Psoas muscle (tissue), 8 donors: ENCODE data around the gene RETN. TPM values are rescaled to one million over a fixed set of nuclear protein-coding genes. Genes with fewer than 3 reads are reported as not detected.

ENCODE experiments used
- ATAC-seq, 4 donors: fragments of 200-7000 bp; cut with Tn5 transposase; one replicate each; pipeline ENCODE4 v1.9.1; 2020; ENCODE audit warnings: moderate library complexity in 3 of 4, mild to moderate bottlenecking in 2 of 4
- DNase-seq, 2 donors: peaks; one replicate each; pipeline ENCODE4 v3.0.0-alpha.2; 2020
- H3K27ac ChIP-seq: fragments of 200-600 bp; one replicate; pipeline ENCODE4 v1.8.0; 2022
- H3K27me3 ChIP-seq, 3 donors: fragments of 200-600 bp in 1 of 3; one replicate each; pipeline versions ENCODE4 v1.6.1 to v1.8.0; 2013 to 2022; ENCODE audit warnings: low read length in 2 of 3, mild to moderate bottlenecking in 2 of 3, moderate library complexity in 1 of 3; ENCODE audit not compliant: insufficient read depth in 3 of 3
- H3K36me3 ChIP-seq, 2 donors: fragments of 200-600 bp in 1 of 2; one replicate each; pipeline versions ENCODE4 v1.6.1 to v1.8.0; 2013 to 2022; ENCODE audit warnings: low read depth in 1 of 2, mild to moderate bottlenecking in 1 of 2, moderate library complexity in 1 of 2; ENCODE audit not compliant: insufficient read depth in 1 of 2
- H3K4me1 ChIP-seq: fragments of 200-600 bp; one replicate; pipeline ENCODE4 v1.8.0; 2022
- H3K4me3 ChIP-seq: fragments of 200-600 bp; one replicate; pipeline ENCODE4 v1.8.0; 2022; ENCODE audit warnings: mild to moderate bottlenecking
- H3K9me3 ChIP-seq: fragments of 200-600 bp; one replicate; pipeline ENCODE4 v1.8.0; 2022
- WGBS, 3 donors: extraction: QIAGEN DNeasy Blood & Tissue Kit; methylation state at CpG; one replicate each; pipeline versions ENCODE4 v1.1.6 to v1.1.7; 2013; 5-methylcytosine and 5-hydroxymethylcytosine counted together
- intact Hi-C, 2 donors: fragments of 100-400 bp; cut with DNase I; formaldehyde crosslinking; loops; one replicate each; pipeline versions ENCODE4 v1.11.0 to v1.14.2; 2022
- polyA plus RNA-seq, 3 donors: library from polyadenylated mRNA; stranded (reverse); fragments of 200-250 nt; gene quantifications; one replicate each; pipeline ENCODE4 v1.2.3, GENCODE V29; 2013
- total RNA-seq, 4 donors: library from RNA; stranded (reverse); fragmentation: NEBNext Ultra II Directional in 2 of 4; extraction: Animal tissue kit (Norgen Biotek cat#: 25700) in 2 of 4; gene quantifications; one replicate each; pipeline versions ENCODE4 v1.2.1 to v1.2.4, GENCODE V29; 2021 to 2023
- TF ChIP-seq, protein P1 (sequence below): fragments of 200-600 bp; IDR thresholded peaks from one replicate; pipeline ENCODE4 v1.8.0; 2022; ENCODE audit warnings: antibody characterized with exemption
- donor health status: healthy with polysubstance abuse.
- donor health status: DM: no; HTN: no; CAD: no; lungs with moderate emphysema.
- donor health status: Bipolar disorder and iron deficiency.
- donor health status: healthy.
- donor health status: DM: yes; HTN: yes; CAD: no.
- donor health status: DM: no; HTN: no; CAD: no.
- donor health status: DM: no; HTN: no; CAD: no.
- donor health status: DM: yes; HTN: yes; CAD: no.

Gene RETN
- total and polyA plus RNA-seq, 7 donors: 0.46 to 4.7 (median 0.57) TPM; not detected in 2

DNA sequence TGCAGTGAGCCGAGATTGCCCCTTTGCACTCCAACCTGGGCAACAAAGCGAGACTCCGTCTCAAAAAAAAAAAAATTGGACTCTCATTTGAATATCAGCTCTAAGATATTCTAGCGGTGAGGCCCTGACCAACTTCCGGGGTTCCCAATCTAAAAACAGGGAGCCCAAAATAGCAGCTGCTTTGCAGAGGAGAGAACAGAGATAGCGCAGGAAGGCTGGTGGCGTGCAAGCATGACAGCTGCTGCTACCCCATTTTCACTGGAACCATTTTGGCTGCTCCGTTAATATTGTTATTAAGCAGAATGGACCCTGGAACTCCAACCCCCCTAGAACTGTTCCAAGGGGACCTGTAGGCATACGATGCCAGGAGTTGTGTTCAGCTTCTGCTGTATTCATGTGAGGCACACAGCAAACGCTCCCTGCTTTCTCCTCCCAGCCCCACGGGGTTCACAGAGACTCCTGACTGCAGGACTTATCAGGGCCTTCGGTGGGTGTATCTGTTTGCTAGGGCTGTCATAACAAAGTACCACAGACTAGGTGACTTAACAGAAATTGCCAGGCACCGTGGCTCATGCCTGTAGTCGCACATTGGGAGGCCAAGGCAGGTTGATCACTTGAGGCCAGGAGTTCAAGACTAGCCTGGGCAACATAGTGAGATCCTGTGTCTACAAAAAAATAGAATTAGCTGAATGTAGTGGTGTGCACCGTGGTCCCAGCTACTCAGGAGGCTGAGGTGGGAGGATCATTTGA lies 20.4 kb upstream of the RETN start:
- H3K27me3 ChIP-seq: peaks cover 0 to 4% (median 0%) of the 10 kb centered on the region in 3 donors
- 79 to 85% (median 82%) methylated on average over 15 of the region's 15 CpGs for WGBS, 3 donors
- ATAC-seq: no peak

DNA sequence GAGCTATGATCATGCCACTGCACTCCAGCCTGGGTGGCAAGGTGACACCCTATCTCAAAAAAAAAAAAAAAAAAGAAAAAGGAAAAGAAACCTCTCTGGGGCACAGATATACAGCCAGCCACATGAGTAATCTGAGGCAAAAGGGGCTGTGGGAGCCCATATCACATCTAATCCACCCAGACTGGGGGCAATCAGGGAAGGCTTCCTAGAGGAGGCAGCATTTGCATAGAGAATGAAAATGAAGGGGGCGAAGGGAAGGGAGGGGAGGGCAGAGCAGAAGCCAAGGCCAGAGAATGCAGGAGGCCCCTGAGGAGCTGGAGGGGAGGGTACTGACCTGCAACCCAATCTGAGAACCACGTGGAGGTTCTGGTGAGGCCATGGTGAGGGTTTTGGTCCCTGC lies 18.7 kb upstream of the RETN start:
- no peaks in the 10 kb centered on the region for H3K9me3 ChIP-seq
- H3K36me3 ChIP-seq: no peaks in the 10 kb centered on the region
- H3K27me3 ChIP-seq: no peaks in the 10 kb centered on the region
- DNase-seq: no peak
- WGBS, 3 donors: 38 to 50% (median 42%) methylated on average over 2 of the region's 2 CpGs
- H3K27ac ChIP-seq: no peak overlapping the region
- ATAC-seq: no peak
- peaks cover 4% of the 10 kb centered on the region for H3K4me1 ChIP-seq
- intact Hi-C loops: loop anchor here (2.0 kb wide), 2 partner anchors 31 to 149 kb away; partner anchors contain the start of gene TRAPPC5 (in 1 of the 2)
- TF ChIP-seq, protein P1, sequence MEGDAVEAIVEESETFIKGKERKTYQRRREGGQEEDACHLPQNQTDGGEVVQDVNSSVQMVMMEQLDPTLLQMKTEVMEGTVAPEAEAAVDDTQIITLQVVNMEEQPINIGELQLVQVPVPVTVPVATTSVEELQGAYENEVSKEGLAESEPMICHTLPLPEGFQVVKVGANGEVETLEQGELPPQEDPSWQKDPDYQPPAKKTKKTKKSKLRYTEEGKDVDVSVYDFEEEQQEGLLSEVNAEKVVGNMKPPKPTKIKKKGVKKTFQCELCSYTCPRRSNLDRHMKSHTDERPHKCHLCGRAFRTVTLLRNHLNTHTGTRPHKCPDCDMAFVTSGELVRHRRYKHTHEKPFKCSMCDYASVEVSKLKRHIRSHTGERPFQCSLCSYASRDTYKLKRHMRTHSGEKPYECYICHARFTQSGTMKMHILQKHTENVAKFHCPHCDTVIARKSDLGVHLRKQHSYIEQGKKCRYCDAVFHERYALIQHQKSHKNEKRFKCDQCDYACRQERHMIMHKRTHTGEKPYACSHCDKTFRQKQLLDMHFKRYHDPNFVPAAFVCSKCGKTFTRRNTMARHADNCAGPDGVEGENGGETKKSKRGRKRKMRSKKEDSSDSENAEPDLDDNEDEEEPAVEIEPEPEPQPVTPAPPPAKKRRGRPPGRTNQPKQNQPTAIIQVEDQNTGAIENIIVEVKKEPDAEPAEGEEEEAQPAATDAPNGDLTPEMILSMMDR: no peak
- H3K4me3 ChIP-seq: no peak overlapping the region

More for the DNA sequence above, 20.4 kb upstream of the RETN start:
- no peak for DNase-seq
- H3K9me3 ChIP-seq: no peaks in the 10 kb centered on the region
- no peak overlapping the region for H3K27ac ChIP-seq
- H3K4me1 ChIP-seq: peaks cover 4% of the 10 kb centered on the region
- TF ChIP-seq, protein P1: no peak
- intact Hi-C loops: no loop called here
- no peak overlapping the region for H3K4me3 ChIP-seq
- no peaks in the 10 kb centered on the region for H3K36me3 ChIP-seq

DNA sequence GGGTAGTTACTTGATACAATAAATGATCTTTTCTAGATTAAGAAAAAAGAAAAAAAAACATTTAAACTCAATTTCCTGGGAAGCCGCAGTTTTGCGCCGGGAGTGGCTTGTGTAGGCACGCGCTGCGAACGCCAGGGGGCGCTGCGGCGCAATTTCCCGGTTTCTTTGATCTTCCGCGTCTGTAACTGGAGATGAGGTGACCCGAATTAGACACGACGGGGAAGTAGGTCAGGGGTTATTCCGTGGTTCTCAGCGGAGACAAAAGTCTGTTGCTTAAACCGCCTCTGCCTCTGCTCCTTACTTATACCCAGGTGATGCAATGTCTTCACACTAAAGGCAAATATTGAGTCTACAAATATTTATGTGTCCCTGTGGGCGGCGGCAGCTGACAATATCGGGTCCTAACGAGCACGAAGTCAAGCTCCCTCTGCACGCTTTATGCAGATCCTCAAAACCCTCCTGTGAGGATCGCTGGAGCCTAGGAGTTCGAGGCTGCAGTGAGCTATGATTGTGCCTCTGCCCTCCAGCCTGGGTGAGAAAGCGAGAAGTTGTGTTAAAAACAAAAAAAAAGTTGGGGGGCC lies 16.7 kb upstream of the RETN start:
- TF ChIP-seq, protein P1: peak; percentile 99
- Histone ChIP-seq H3K4me1 (peaks cover 4% of the 10 kb centered on the region), H3K27ac (peak overlapping the region; percentile 79), H3K9me3 (no peaks in the 10 kb centered on the region), H3K4me3 (peak overlapping the region; percentile 38), H3K36me3 (no peaks in the 10 kb centered on the region), H3K27me3 (no peaks in the 10 kb centered on the region)
- intact Hi-C loops: loop anchor here in 1 of 2 donors (1.0 kb wide), 1 partner anchor 28 kb away; the partner anchor contains the start of gene TRAPPC5
- ATAC-seq (peak; percentile 98 to 100 (median 100)), DNase-seq (peak; percentile 83 to 90)
- WGBS, 3 donors: 3 to 6% (median 4%) methylated on average over 28 of the region's 28 CpGs

DNA sequence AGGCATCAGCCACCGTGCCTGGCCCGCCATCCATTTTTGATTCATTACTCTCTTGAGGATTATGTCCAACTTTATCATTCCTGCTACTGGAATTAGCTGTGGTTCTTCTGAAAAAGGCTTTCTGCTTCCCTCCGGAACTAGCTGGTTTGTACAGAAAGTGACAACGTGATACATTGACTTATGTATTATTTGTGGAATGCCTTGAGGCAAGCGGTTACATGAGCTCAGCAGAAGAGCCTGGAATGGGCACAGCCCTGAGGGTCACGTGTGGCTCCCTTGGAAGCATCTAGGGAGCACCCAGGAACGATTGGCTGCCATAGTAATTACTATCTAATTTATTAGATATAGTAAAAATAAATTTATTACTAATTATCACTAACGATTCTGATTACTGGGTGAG lies 14.4 kb upstream of the RETN start:
- ATAC-seq (no peak), DNase-seq (no peak)
- Histone ChIP-seq H3K4me3 (no peak overlapping the region), H3K27me3 (no peaks in the 10 kb centered on the region), H3K36me3 (no peaks in the 10 kb centered on the region), H3K4me1 (peaks cover 4% of the 10 kb centered on the region), H3K9me3 (no peaks in the 10 kb centered on the region), H3K27ac (no peak overlapping the region)
- WGBS, 3 donors: 42 to 46% (median 42%) methylated on average over 8 of the region's 8 CpGs
- intact Hi-C loops: no loop called here
- TF ChIP-seq, protein P1: no peak
